Fibroblast of gingiva (primary cell): ENCODE measurements around the gene EXOC4.
"Not testable (repeated sequence)": the region's sequence is repeated elsewhere in the genome, so short reads cannot be mapped to it uniquely, and the experiment has no call there.

ENCODE experiments used
- DNase-seq: peaks from one replicate; pipeline ENCODE4 v3.0.0-alpha.2; 2011; ENCODE audit warnings: low read depth

EXOC4 gene

DNA sequence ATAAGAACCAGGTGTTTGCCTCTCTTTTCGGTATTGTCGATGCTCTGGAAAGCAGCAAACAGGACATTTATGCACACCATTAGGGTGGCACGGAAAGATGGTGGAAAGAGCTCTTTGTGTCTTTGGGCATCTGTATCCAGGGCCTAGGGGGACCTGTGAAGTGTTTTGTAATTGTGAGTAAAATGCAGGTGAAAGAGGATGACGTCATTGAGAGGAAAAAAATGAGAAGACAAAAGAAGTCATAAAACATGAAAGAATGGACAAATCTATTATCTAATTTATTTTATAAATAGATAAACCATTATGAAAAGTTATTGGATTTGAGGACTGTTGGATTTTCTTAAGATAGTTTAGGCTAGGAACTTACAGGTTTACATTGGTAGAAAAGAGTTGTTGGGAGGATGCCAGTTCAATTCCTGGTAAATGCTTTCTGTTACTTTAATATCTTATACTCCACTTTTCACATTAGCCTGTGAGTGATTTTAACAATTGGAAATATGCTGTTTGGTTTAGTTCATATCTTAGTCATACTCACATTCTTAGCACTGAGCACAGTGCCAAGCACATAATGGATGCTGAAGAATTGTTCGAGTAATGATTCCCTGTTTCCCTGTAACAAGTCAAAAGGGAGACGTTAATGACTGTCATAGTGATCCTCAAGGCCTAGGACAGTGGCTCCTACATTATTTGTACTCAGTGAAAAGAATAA lies 62.6 kb downstream of the EXOC4 start:
- DNase-seq: peak; percentile 28

DNA sequence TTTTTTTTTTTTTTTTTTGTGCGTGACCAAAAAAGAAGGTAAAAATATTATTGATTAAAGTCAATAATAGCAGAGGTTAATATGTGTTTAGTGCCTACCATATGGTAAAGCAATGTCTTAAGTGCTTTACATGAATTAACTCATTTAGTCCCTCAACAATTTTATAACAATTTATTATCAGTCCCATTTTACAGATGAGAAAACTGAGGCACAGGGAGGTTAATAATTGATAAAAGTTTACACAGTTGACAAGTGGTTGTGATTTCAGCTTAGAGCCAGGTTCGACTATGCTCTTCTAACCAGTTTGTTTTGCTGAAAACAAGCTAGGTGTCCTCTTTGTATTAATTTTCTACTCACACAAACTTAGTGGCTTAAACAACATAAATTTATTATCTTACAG lies 67.0 kb downstream of the EXOC4 start:
- no peak for DNase-seq

DNA sequence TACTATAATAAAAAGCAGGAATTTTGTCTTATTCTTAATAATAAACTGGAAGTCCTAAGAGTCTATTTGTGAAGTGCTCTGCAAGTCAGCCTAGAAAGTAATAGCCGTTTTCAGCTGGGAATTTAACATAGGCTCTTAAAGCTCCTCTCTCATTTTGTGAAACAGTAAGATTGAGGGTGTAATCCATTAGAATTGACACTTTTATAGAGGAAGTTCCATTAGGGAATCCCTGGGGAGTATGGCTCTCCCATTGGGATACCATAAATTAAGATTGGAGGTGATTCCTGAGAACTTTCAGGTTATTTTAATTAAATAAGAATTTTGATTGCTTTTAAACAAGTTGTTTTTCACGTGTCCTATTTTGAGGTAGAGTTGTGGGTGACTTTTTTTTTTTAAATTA lies 68.0 kb downstream of the EXOC4 start:
- no peak for DNase-seq

DNA sequence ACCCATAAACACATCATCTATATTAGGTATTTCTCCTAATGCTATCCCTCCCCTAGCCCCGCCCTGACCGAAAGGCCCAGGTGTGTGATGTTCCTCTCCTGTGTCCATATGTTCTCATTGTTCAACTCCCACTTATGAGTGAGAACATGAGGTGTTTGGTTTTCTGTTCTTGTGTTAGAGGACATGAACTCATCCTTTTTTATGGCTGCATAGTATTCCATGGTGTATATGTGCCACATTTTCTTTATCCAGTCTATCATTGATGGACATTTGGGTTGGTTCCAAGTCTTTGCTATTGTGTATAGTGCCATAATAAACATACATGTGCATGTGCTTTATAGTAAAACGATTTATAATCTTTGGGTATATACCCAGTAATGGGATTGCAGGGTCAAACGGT lies 68.5 kb downstream of the EXOC4 start:
- DNase-seq: not testable (repeated sequence)

DNA sequence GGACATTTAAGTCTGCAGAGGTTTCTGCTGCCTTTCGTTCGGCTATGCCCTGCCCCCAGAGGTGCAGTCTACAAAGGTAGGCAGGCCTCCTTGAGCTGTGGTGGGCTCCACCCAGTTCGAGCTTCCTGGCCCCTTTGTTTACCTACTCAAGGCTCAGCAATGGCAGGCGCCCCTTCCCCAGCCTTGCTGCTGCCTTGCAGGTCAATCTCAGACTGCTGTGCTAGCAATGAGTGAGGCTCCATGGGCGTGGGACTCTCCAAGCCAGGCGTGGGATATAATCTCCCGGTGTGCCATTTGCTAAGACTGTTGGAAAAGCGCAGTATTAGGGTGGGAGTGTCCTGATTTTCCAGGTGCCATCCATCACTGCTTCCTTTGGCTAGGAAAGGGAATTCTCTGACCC lies 73.9 kb downstream of the EXOC4 start:
- not testable (repeated sequence) for DNase-seq

DNA sequence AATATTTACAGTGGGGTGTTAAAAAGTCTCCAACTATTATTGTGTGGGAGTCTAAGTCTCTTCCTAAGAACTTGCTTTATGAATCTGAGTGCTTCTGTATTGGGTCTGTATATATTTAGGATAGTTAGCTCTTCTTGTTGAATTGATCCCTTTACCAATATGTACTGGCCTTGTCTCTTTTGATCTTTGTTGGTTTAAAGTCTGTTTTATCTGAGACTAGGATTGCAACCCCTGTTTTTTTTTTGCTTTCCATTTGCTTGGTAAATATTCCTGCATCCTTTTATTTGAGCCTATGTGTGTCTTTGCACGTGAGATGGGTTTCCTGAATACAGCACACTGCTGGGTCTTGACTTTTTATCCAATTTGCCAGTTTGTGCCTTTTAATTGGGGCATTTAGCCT lies 75.1 kb downstream of the EXOC4 start:
- DNase-seq: not testable (repeated sequence)

DNA sequence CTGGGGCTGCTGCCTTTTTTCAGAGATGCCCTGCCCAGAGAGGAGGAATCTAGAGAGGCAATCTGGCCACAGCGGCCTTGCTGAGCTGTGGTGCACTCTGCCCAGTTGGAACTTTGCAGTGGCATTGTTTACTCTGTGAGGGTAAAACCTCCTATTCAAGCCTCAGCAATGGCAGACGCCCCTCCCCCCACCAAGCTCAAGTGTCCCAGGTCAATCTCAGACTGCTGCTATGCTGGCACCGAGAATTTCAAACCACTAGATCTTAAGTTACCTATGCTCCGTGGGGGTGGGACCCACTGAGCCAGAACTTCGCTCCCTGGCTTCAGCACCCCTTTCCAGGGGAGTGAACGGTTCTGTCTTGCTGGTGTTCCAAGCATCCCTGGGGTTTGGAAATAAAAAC lies 77.2 kb downstream of the EXOC4 start:
- DNase-seq: no peak

DNA sequence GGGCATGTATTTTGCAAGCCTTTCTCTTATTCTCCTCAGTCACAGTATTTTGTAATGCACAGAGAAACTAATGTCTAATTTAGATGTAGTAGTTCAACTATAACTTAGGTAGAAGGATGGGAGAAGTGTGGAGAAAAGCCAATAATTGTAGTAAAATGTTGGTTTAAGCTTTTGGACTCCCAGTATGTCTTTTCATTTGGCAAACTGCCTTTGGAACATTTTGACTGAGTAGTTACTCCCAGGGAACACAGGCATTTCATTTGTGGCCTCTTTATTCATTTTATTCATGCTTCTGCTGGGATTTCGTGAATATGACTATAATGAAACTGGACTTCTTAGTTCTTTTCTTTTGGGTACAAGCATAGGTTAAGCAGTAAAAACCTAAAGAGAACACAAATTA lies 79.0 kb downstream of the EXOC4 start:
- peak; percentile 6 for DNase-seq

DNA sequence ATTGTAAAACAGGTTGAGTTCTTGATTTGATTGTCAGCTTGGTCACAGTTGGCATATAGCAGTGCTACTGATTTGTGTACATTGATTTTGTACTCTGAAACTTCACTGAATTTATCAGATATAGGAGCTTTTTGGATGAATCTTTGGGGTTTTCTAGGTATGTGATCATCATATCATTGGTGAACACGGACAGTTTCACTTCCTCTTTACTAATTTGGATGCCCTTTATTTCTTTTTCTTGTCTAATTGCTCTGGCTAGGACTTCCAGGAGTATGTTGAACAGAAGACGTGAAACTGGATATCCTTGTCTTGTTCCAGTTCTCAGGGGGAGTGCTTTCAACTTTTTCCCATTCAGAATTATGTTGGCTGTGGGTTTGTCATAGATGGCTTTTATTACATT lies 86.9 kb downstream of the EXOC4 start:
- no peak for DNase-seq

DNA sequence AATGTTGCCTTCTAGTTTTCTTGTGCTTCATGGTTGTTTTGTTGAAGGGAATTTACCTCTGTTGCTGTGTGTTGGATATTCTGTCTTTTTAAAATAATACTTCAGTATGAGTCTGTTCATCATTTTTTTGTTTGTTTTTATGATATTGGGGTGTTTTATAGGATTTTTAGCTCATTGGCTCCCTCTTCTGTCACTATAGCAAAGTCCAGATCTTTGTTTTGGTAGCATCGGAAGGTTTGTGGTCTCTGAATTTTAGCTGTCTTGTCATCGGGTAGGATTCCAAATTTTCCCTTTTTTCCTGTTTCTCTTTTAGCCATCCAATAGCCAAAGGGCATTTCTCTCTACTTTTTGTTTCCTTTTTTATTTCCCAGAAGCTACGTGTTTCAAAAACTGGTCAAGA lies 91.4 kb downstream of the EXOC4 start:
- no peak for DNase-seq

DNA sequence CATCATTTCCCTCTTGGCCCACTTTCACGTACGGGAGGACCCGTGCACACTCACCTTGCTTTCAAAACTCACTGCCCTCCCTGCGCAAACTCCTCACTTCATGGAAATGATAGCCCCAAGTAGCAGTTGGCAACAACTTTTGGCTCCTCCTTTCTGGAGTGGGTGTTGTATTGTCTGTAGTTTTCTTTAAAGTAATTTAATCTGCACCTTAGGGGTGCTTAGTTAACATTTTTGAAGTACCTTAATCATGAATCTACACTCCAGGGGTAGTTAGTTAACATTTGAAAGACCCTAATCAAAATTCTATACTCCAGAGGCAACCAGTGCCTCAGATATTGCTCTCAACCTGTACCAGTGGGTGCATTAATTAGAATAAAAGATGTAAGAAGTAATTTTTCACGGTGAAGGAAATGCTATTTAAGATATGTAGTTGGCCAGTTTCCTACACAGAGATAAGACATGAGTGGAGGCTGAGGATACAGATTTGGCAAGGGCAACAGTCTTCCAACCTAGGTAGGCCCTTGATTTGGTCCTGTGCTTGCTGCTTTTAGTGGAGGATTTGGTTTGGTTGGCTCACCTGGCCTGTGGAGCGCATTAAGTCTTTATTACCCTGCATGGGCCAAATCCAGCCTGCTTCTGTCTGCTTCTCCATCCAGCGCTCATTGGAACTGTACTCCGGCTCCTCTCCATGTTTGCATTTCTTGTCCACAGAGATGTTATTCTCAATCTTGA lies 93.0 kb downstream of the EXOC4 start:
- DNase-seq: no peak

DNA sequence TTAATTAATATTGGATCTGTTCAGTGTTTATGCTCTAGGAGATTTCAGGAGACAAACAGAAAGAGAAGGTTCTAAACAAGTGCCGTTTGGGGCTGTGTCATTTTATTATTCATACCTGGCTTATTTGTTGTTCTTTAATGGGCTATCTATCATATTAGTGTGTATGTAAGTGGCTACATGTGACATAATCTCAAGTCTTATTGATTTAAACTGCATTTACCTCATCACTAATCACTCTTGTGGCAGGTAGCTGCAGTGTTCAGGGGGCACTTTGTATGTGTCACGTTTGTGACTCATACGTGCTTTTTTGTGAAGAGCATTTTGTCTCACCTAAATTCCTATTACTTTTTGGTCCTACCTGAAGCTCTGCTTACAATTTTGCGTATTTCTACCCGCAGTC lies 95.4 kb downstream of the EXOC4 start:
- DNase-seq: no peak

DNA sequence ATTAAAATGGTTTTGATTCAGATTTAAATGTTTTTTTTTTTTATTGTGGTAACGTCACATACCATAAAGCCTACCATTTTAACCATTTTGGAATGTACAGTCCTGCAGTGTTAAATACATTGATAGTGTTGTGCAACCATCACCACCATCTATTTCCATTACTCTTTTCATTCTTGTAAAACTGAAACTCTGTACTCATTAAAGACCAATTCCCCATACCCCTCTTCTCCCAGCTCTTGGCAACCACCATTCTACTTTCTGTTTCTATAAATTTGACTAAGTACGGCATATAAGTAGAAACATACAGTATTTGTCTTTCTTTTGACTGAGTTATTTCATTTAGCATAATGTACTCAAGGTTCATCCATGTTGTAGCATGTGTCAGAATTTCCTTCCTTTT lies 96.2 kb downstream of the EXOC4 start:
- no peak for DNase-seq

DNA sequence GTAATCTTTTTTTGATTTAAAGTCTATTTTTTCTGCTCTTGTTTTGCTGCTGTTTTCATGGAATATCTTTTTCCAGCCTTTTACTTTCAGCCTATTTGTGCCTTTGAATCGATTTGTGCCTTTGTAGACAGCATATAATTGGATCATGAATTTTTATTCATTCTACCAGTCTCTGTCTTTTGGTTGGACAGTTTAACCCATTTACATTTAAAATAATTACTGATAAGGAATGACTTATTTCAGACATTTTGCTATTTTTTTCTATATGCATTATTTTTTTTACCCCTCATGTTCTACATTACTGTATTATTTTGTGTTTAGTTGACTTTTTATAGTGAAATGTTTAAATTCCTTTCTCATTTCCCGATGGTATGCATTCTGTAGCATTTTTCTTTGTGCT lies 99.6 kb downstream of the EXOC4 start:
- no peak for DNase-seq

DNA sequence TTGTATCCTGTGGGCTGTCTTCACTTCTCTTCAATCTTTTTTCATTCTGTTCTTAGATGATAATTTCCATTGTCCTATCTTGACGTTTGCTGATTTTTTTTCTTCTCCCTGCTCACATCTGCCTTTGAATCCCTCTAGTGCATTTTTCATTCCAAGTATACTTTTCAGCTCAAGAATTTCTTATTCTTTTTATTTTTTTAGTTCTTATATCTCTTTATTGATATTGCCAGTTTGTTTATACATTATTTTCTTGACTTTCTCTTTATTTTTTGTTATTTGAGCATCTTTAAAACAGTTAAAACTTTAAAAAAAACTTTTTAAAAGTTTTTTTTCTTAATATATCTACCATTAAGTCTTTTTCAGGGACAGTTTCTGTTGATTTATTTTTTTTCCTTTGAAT lies 100.9 kb downstream of the EXOC4 start:
- DNase-seq: no peak

DNA sequence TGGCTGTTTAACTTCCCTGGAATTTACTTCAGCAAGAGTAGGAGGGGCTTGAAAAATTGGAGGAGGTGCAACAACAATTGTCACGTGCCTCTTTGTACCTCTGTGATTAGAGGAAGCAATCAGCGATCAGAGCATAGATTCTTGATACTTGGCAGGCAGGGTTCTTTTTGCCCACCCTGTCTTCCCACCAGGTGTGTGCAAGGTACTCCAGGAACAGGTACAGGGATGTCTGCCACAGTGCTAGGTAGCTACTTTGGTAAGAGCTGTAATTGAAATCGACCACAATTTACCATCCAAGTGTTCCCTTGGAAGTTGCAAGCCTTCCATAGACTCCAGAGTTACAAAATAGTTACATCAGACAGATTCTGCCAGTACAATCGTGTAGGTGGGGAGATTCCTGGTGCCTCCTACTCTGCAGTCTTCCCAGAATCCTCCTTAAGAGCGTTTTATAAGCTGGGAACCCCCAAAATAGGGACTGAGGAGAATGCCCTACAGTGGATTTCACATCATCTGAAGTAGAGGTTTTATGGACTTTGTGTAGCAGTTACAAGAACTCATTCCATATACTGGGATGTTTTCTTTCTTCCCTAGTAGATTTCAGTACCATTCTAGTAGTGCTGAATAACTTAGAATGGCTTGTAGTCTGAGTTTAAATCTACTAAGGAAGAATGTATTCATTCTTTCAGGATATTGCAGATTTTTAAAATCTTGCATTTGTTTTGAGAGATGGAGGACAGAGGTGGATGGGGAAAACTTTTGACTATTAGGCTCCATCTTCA lies 101.9 kb downstream of the EXOC4 start:
- DNase-seq: no peak

DNA sequence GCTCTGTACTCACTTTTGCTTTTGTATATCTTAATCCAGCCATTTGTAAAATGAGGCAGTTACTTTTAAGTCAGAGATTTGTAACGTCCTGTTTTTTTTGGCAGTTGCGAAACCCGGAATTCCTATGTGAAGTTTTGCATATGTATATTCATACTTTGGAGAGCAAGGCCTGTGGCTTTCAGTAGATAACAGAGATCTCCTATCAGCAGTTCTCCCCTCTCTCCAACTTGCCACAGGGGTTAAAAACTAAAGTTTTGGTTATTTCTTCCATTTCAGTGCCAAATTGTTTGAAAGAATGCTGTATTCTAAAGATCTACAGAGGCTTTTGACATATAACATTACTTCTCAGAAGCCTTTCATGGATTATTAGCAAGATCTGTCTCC lies 102.4 kb downstream of the EXOC4 start:
- peak; percentile 61 for DNase-seq

DNA sequence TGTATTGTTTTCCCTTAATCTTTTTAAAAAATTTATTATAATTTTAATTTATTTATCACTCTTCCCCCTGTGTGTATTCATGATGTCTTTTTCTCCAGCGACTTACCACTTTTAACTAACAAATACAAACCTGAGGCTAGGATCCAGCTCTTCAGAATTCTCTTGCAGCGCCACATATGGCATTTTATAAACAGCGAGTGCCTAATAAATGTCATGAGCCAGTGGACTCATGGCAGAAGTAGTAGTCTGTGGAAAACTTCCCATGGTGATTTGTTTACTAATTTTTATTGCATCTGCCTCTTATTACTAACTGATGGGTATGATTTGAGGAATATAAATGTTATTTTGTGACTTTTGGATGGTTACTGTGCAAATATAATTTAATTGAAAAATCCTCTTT lies 102.9 kb downstream of the EXOC4 start:
- DNase-seq: no peak

DNA sequence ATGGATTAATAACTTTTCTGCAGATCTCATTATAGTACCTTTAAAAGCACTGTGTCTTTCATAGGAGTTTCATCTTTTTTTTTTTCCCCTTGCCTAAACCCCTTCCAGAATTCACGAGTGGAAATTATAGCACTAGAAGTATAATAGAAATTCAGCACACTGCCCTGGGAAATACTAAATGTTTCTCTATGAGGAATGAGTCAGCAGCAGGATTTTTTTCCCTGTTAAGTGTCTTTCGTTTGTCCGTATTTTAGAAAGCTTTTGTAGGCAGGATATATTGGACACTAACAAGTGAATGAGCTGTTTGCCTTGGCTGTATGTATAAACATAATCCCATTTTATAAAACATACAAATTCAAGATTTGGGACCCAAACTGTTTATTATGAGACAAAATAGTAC lies 105.8 kb downstream of the EXOC4 start:
- no peak for DNase-seq

DNA sequence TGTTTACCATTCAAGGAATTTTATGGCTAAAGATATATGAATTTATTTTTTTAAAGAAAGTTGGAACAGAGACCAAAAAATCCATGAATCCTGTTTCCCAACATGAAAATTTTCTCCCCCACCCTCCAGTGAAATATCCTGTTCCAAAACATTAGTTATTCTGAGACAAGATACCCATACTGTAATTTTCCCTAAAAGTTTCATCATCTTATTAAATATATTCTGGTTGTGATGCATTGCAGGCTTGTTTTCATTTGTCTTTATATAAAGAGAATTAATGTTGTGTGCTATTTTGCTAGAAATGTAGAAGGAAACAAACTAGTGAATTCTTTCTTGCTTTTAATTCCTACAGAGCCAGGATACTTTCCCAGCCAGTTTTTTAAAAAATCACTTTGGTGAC lies 106.6 kb downstream of the EXOC4 start:
- DNase-seq: peak; percentile 33

DNA sequence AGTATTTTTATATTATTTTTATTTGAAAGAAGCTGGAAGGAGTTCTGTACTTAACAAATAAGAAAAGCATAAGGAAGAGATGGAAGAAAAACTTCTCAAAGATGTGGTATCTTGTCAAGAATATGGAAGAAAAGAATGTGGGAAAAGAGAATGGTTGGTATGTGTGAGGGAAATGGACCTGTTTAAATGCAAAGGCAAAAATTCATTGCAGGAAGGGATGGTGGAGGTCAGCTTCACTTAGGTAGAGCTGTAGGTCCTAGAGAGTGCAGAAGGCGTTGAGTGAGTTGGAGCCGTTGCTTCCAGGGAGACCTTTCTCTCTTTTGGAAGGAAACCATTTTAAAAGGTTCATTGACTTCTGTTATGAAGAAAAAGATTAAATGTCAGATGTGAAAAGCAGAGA lies 107.3 kb downstream of the EXOC4 start:
- no peak for DNase-seq

DNA sequence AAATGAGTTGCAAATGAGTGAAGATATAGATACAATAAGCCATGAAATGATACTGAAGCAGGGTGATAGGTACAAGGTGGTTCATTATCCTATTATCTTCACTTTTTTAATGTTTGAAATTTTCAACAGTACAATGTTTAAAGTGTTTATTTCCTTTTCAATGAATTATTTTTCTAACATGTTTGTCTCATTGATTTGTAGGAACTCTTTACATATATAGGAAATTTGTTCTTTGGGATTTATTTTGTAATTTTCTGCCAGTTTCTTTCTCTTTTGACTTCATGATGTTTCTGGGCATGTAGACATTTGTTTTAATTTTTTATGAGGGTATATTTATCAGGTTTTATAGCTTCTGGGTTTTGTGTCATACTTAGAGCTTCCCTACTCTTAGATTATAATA lies 108.9 kb downstream of the EXOC4 start:
- no peak for DNase-seq
